Measurements from ENCODE around the gene NOD2.

Gene NOD2

DNA sequence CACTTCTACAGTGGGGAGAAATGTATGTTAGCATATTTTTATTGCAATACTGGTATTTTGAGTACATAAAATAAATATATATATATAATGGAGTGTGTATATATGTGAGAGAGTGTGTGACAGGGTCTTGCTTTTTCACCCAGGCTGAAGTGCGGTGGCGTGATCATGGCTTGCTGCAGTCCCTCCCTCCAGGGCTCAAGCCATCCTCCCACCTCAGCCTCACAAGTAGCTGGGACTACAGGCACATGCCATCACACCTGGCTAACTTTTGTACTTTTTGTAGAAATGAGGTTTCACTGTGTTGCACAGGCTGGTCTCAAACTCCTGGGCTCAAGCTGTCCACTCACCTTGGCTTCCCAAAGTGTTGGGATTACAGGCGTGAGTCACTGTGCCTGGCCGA lies 52.5 kb downstream of the NOD2 start:
- Histone ChIP-seq H3K4me3 (ENCODE audit: low read depth, low read length) (no peak overlapping the region), H3K27ac (no peak overlapping the region), H3K9me3 (ENCODE audit: severe bottlenecking) (no peaks in the 10 kb centered on the region), H3K36me3 (peaks cover 3% of the 10 kb centered on the region), H3K27me3 (ENCODE audit: insufficient read depth, low read depth, severe bottlenecking) (no peaks in the 10 kb centered on the region)
- no peak for TF ChIP-seq CTCF (IDR thresholded peaks at IDR 0.05; ENCODE audit: low read depth, low read length)
- no peak for DNase-seq

DNA sequence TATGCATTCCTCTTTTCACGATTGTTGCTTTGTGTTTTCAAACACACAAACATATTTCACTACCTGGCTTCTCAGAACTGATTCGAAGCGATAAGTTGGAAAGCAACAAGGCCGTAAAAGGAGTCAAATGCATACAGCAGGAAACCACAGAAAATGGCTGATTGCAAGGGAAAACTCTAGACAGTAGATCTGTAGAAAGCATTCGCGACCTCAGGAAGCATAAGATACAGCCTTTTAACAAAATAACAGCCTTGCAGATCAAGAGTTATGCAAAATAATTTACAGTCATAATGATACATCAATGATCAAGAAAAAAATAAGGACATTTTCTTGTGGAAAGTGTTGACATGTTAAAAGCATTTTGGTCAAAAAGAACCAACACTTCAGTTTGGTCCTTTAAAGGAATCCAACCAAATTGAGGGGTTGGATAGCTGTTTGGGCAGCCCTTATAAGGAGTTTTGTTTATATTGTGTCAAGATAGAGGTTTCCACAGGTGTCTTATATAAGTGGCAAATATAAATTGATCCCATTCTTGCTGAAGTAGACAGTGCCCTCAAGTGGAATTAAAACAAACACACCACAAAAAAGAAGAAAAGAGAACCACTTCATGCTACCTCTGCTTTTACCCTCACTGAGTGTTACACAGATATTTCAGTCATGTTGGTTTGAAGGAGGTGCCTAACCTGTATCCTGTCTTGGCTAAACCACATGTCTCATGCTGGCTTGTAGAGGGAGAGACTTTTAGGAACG lies 54.0 kb downstream of the NOD2 start:
- no peak for DNase-seq
- Histone ChIP-seq H3K4me3 (ENCODE audit: low read depth, low read length) (no peak overlapping the region), H3K27ac (no peak overlapping the region), H3K9me3 (ENCODE audit: severe bottlenecking) (no peaks in the 10 kb centered on the region), H3K36me3 (peaks cover 4% of the 10 kb centered on the region), H3K27me3 (ENCODE audit: insufficient read depth, low read depth, severe bottlenecking) (no peaks in the 10 kb centered on the region)
- TF ChIP-seq CTCF (IDR thresholded peaks at IDR 0.05; ENCODE audit: low read depth, low read length): peak; percentile 15; the same call in 1 of the 2 replicates

GRCh38 chr16:50751528-50751927 lies 58.1 kb downstream of the NOD2 start:
- Histone ChIP-seq H3K4me3 (ENCODE audit: low read depth, low read length) (no peak overlapping the region), H3K36me3 (peaks cover 15% of the 10 kb centered on the region), H3K27ac (no peak overlapping the region), H3K9me3 (ENCODE audit: severe bottlenecking) (no peaks in the 10 kb centered on the region), H3K27me3 (ENCODE audit: insufficient read depth, low read depth, severe bottlenecking) (no peaks in the 10 kb centered on the region)
- no peak for TF ChIP-seq CTCF (IDR thresholded peaks at IDR 0.05; ENCODE audit: low read depth, low read length)
- no peak for DNase-seq

- DNase-seq: no peak
- TF ChIP-seq CTCF (IDR thresholded peaks at IDR 0.05; ENCODE audit: low read depth, low read length): no peak
- Histone ChIP-seq H3K27me3 (ENCODE audit: insufficient read depth, low read depth, severe bottlenecking) (no peaks in the 10 kb centered on the region), H3K4me3 (ENCODE audit: low read depth, low read length) (no peak overlapping the region), H3K27ac (no peak overlapping the region), H3K9me3 (ENCODE audit: severe bottlenecking) (no peaks in the 10 kb centered on the region), H3K36me3 (peaks cover 15% of the 10 kb centered on the region)
Observed at GRCh38 chr16:50752471-50753235, 59.2 kb downstream of the NOD2 start.

GRCh38 chr16:50756473-50756872 lies 63.1 kb downstream of the NOD2 start:
- Histone ChIP-seq H3K4me3 (ENCODE audit: low read depth, low read length) (no peak overlapping the region), H3K27ac (no peak overlapping the region), H3K27me3 (ENCODE audit: insufficient read depth, low read depth, severe bottlenecking) (no peaks in the 10 kb centered on the region), H3K9me3 (ENCODE audit: severe bottlenecking) (no peaks in the 10 kb centered on the region), H3K36me3 (peaks cover 15% of the 10 kb centered on the region)
- no peak for DNase-seq
- no peak for TF ChIP-seq CTCF (IDR thresholded peaks at IDR 0.05; ENCODE audit: low read depth, low read length)

Measured in WERI-Rb-1 (cell line).